Thoracic aorta (tissue), 2 donors: ENCODE data around the gene POGLUT2. TPM values are rescaled to one million over a fixed set of nuclear protein-coding genes. Genes with fewer than 3 reads are reported as not detected.

Experiments
- ATAC-seq: fragments of 150-250 bp; one replicate; pipeline ENCODE4 v1.8.0; 2017; ENCODE audit warnings: low read depth; ENCODE audit not compliant: insufficient number of reproducible peaks, low FRiP score
- DNase-seq: peaks from one replicate; pipeline ENCODE4 v3.0.0-alpha.2; 2020; ENCODE audit warnings: low spot score
- H3K27ac ChIP-seq, 2 donors: fragments of 200-600 bp; sonication (generic); 1 replicate in 1 of 2; 2 replicates in 1 of 2; pipeline ENCODE4 v1.5.1; 2016; ENCODE audit warnings: mild to moderate bottlenecking in 2 of 2, moderate library complexity in 2 of 2
- H3K27me3 ChIP-seq: fragments of 200-600 bp; sonication (generic); replicated peaks from 2 replicates; pipeline ENCODE4 v1.6.0; 2016; ENCODE audit warnings: mild to moderate bottlenecking; ENCODE audit not compliant: insufficient read depth
- H3K36me3 ChIP-seq: fragments of 200-600 bp; sonication (generic); one replicate; pipeline ENCODE4 v1.5.1; 2016
- H3K4me1 ChIP-seq, 2 donors: fragments of 200-600 bp; sonication (generic); 1 replicate in 1 of 2; 2 replicates in 1 of 2; pipeline versions ENCODE4 v1.5.1 to v1.6.0; 2016; ENCODE audit warnings: low read depth in 2 of 2, mild to moderate bottlenecking in 1 of 2; ENCODE audit not compliant: control insufficient read depth in 1 of 2
- H3K4me3 ChIP-seq: fragments of 200-600 bp; sonication (generic); 2 replicates; pipeline ENCODE4 v1.5.1; 2016; ENCODE audit warnings: mild to moderate bottlenecking
- H3K9me3 ChIP-seq: fragments of 200-600 bp; sonication (generic); 2 replicates; pipeline ENCODE4 v1.5.1; 2016
- CTCF ChIP-seq: fragments of 200-600 bp; sonication (generic); IDR thresholded peaks from one replicate; pipeline ENCODE4 v1.5.1; 2019; ENCODE audit warnings: antibody characterized with exemption
- total RNA-seq, 2 donors: library from RNA; depleted of rRNA; stranded (reverse); fragments of >200 nt; gene quantifications; one replicate each; pipeline versions ENCODE4 v1.1.0 to v1.2.3, GENCODE V29; 2016

The POGLUT2 gene
- total RNA-seq, 2 donors from 2014 or later = 7.3 to 11.9 TPM

GRCh38 chr13:102845289-102845629, 46.5 kb upstream of the POGLUT2 start:
- H3K4me3 ChIP-seq = peak overlapping the region; percentile 75
- TF ChIP-seq CTCF = no peak
- H3K36me3 ChIP-seq = no peaks in the 10 kb centered on the region
- H3K27ac ChIP-seq = peak overlapping the region; percentile 85 to 92
- DNase-seq (no peak), ATAC-seq (no peak)
- H3K4me1 ChIP-seq = peaks cover 7 to 18% of the 10 kb centered on the region in 2 donors
- H3K9me3 ChIP-seq = no peaks in the 10 kb centered on the region
- no peaks in the 10 kb centered on the region for H3K27me3 ChIP-seq

- Histone ChIP-seq H3K36me3 (peaks cover 16% of the 10 kb centered on the region), H3K9me3 (no peaks in the 10 kb centered on the region), H3K27me3 (no peaks in the 10 kb centered on the region), H3K4me1 (no peaks in the 10 kb centered on the region), H3K4me3 (no peak overlapping the region), H3K27ac (peak overlapping the region in 1 of 2 donors; percentile 8)
- DNase-seq = no peak
- no peak for TF ChIP-seq CTCF
- no peak for ATAC-seq
These were observed 40.7 kb upstream of the POGLUT2 start for GRCh38 chr13:102839462-102839861.

GRCh38 chr13:102838982-102839381, 40.2 kb upstream of the POGLUT2 start:
- Histone ChIP-seq H3K36me3 (peaks cover 16% of the 10 kb centered on the region), H3K9me3 (no peaks in the 10 kb centered on the region), H3K4me1 (no peaks in the 10 kb centered on the region), H3K27me3 (no peaks in the 10 kb centered on the region), H3K4me3 (no peak overlapping the region), H3K27ac (no peak overlapping the region)
- DNase-seq (no peak), ATAC-seq (no peak)
- TF ChIP-seq CTCF = no peak

- no peak for TF ChIP-seq CTCF
- Histone ChIP-seq H3K4me3 (no peak overlapping the region), H3K36me3 (peaks cover 16% of the 10 kb centered on the region), H3K4me1 (no peaks in the 10 kb centered on the region), H3K27me3 (no peaks in the 10 kb centered on the region), H3K9me3 (no peaks in the 10 kb centered on the region), H3K27ac (no peak overlapping the region)
- ATAC-seq = no peak
- DNase-seq = no peak
These were observed 39.5 kb upstream of the POGLUT2 start for GRCh38 chr13:102838273-102838672.

GRCh38 chr13:102836471-102836870, 37.7 kb upstream of the POGLUT2 start:
- Histone ChIP-seq H3K4me1 (no peaks in the 10 kb centered on the region), H3K9me3 (no peaks in the 10 kb centered on the region), H3K4me3 (no peak overlapping the region), H3K27me3 (no peaks in the 10 kb centered on the region), H3K27ac (no peak overlapping the region), H3K36me3 (peaks cover 17% of the 10 kb centered on the region)
- ATAC-seq (no peak), DNase-seq (no peak)
- no peak for TF ChIP-seq CTCF
